Breast epithelium (tissue), 4 donors: ENCODE results near the gene RAB19. TPM values are rescaled to one million over a fixed set of nuclear protein-coding genes. Genes with fewer than 3 reads are reported as not detected.

Experiments
- DNase-seq, 2 donors: peaks; one replicate each; pipeline ENCODE4 v3.0.0-alpha.2; 2019; ENCODE audit warnings: low spot score in 2 of 2
- H3K27ac ChIP-seq, 2 donors: fragments of 200-600 bp; sonication (generic) in 1 of 2; one replicate each; pipeline ENCODE4 v1.5.1; 2016 to 2019; ENCODE audit warnings: mild to moderate bottlenecking in 1 of 2
- H3K27me3 ChIP-seq, 2 donors: fragments of 200-600 bp; sonication (generic) in 1 of 2; one replicate each; pipeline versions ENCODE4 v1.5.1 to v1.6.0; 2017 to 2019; ENCODE audit warnings: control low read depth in 1 of 2, mild to moderate bottlenecking in 1 of 2
- H3K36me3 ChIP-seq: fragments of 200-600 bp; one replicate; pipeline ENCODE4 v1.5.1; 2019
- H3K4me1 ChIP-seq, 2 donors: fragments of 200-600 bp; sonication (generic); one replicate each; pipeline ENCODE4 v1.5.1; 2016 to 2019; ENCODE audit warnings: control low read depth in 1 of 2
- H3K4me3 ChIP-seq, 3 donors: fragments of 200-600 bp; sonication (generic); 1 replicate in 2 of 3; 2 replicates in 1 of 3; pipeline ENCODE4 v1.5.1; 2016 to 2019; ENCODE audit warnings: mild to moderate bottlenecking in 3 of 3, moderate library complexity in 2 of 3
- H3K9me3 ChIP-seq, 2 donors: fragments of 200-600 bp; sonication (generic) in 1 of 2; one replicate each; pipeline ENCODE4 v1.5.1; 2016 to 2019; ENCODE audit warnings: control low read depth in 1 of 2
- CTCF ChIP-seq, 3 donors: fragments of 450-650 bp; IDR thresholded peaks; one replicate each; pipeline ENCODE4 v1.5.1; 2016 to 2017; ENCODE audit warnings: antibody characterized with exemption in 3 of 3, mild to moderate bottlenecking in 3 of 3, moderate library complexity in 3 of 3
- POLR2A ChIP-seq: fragments of 450-650 bp; IDR thresholded peaks from one replicate; pipeline ENCODE4 v1.6.1; 2016; ENCODE audit warnings: antibody characterized with exemption, mild to moderate bottlenecking, moderate library complexity
- POLR2AphosphoS5 ChIP-seq, 3 donors: sonication (generic); formaldehyde crosslinking; IDR thresholded peaks; one replicate each; pipeline ENCODE4 v1.6.1; 2017; ENCODE audit warnings: antibody characterized with exemption in 3 of 3
- intact Hi-C: fragments of 100-400 bp; cut with DNase I; formaldehyde crosslinking; loops from one replicate; pipeline ENCODE4 v1.15.1; 2023; ENCODE audit warnings: low total_unique reads
- total RNA-seq, 3 donors: library from RNA; depleted of rRNA; stranded (reverse); fragments of >200 nt; gene quantifications; one replicate each; pipeline ENCODE4 v1.1.0, GENCODE V29; 2016

Gene RAB19
- total RNA-seq, 3 donors from 2014 or later = 2.3 to 4.2 TPM; not detected in 1

- Histone ChIP-seq H3K27me3 (no peaks in the 10 kb centered on the region), H3K4me3 (no peak overlapping the region), H3K9me3 (no peaks in the 10 kb centered on the region), H3K4me1 (no peaks in the 10 kb centered on the region), H3K36me3 (no peaks in the 10 kb centered on the region), H3K27ac (no peak overlapping the region)
- no peak for DNase-seq
- intact Hi-C loops = loop anchor here (2.0 kb wide), 1 partner anchor 53 kb away; no protein-coding TSS in a partner anchor
- no peak for TF ChIP-seq POLR2A
- TF ChIP-seq POLR2AphosphoS5 (IDR thresholded peaks at IDR 0.05) = no peak
- TF ChIP-seq CTCF (IDR thresholded peaks at IDR 0.05) = no peak
Observed at GRCh38 chr7:140393756-140394306, 10.0 kb upstream of the RAB19 start.

GRCh38 chr7:140397784-140398750, 5.8 kb upstream of the RAB19 start, which contains the start of gene SLC37A3:
SLC37A3 (minus strand) TSS chr7:140398530; CDS start chr7:140382526, 16,004 bp downstream.
- intact Hi-C loops = no loop called here
- Histone ChIP-seq H3K4me1 (no peaks in the 10 kb centered on the region), H3K27me3 (no peaks in the 10 kb centered on the region), H3K36me3 (no peaks in the 10 kb centered on the region), H3K4me3 (peak within 1 kb of the TSS; percentile 88 to 95 (median 92)), H3K27ac (peak within 1 kb of the TSS; percentile 92 to 94), H3K9me3 (no peaks in the 10 kb centered on the region)
- DNase-seq = peak; percentile 81 to 86
- TF ChIP-seq CTCF (IDR thresholded peaks at IDR 0.05) (peak in 2 of 3 donors; percentile 34 to 40), POLR2A (peak; percentile 48), POLR2AphosphoS5 (IDR thresholded peaks at IDR 0.05) (peak; percentile 75 to 93 (median 81))

GRCh38 chr7:140398821-140399220, 5.0 kb upstream of the RAB19 start:
- intact Hi-C loops = no loop called here
- Histone ChIP-seq H3K27me3 (no peaks in the 10 kb centered on the region), H3K9me3 (no peaks in the 10 kb centered on the region), H3K4me1 (no peaks in the 10 kb centered on the region), H3K27ac (no peak overlapping the region), H3K36me3 (no peaks in the 10 kb centered on the region), H3K4me3 (peak overlapping the region in 1 of 3 donors; percentile 95)
- TF ChIP-seq POLR2A = no peak
- no peak for TF ChIP-seq POLR2AphosphoS5 (IDR thresholded peaks at IDR 0.05)
- TF ChIP-seq CTCF (IDR thresholded peaks at IDR 0.05) = no peak
- no peak for DNase-seq

GRCh38 chr7:140400381-140400780, 3.5 kb upstream of the RAB19 start:
- no peak for DNase-seq
- Histone ChIP-seq H3K9me3 (no peaks in the 10 kb centered on the region), H3K36me3 (no peaks in the 10 kb centered on the region), H3K27me3 (no peaks in the 10 kb centered on the region), H3K4me3 (no peak overlapping the region), H3K27ac (no peak overlapping the region), H3K4me1 (no peaks in the 10 kb centered on the region)
- intact Hi-C loops = no loop called here
- TF ChIP-seq POLR2AphosphoS5 (IDR thresholded peaks at IDR 0.05) = no peak
- TF ChIP-seq POLR2A = no peak
- no peak for TF ChIP-seq CTCF (IDR thresholded peaks at IDR 0.05)
